Mesothelial cell of epicardium (in vitro differentiated cells): ENCODE results near the gene KDM1B. TPM values are rescaled to one million over a fixed set of nuclear protein-coding genes. Genes with fewer than 3 reads are reported as not detected.
"Not testable (repeated sequence)": the region's sequence is repeated elsewhere in the genome, so short reads cannot be mapped to it uniquely, and the experiment has no call there.

ENCODE experiments used
- DNase-seq, 2 experiments: peaks; one replicate each; pipeline ENCODE4 v3.0.0; 2021; ENCODE audit warnings: low spot score in 2 of 2; ENCODE audit not compliant: unreplicated experiment in 2 of 2
- H3K27ac Mint-ChIP-seq: 2 replicates; pipeline ENCODE4 v1.8.0; 2021; ENCODE audit warnings: mixed read lengths
- H3K27me3 Mint-ChIP-seq: 2 replicates; pipeline ENCODE4 v1.8.0; 2021; ENCODE audit warnings: low read depth, mixed read lengths
- H3K36me3 Mint-ChIP-seq: 2 replicates; pipeline ENCODE4 v1.8.0; 2021; ENCODE audit warnings: mixed read lengths
- H3K4me1 Mint-ChIP-seq: 2 replicates; pipeline ENCODE4 v1.8.0; 2021; ENCODE audit warnings: mixed read lengths
- H3K4me3 Mint-ChIP-seq: 2 replicates; pipeline ENCODE4 v1.8.0; 2021; ENCODE audit warnings: mild to moderate bottlenecking, moderate library complexity, mixed read lengths
- H3K9me3 Mint-ChIP-seq: 2 replicates; pipeline ENCODE4 v1.8.0; 2021; ENCODE audit warnings: mixed read lengths
- total RNA-seq: library from RNA; stranded (reverse); gene quantifications from 3 replicates; pipeline ENCODE4 v1.2.1, GENCODE V29; 2021
- TF ChIP-seq, protein P1 (sequence below): fragments of 200-600 bp; sonication (generic); IDR thresholded peaks from one replicate; pipeline ENCODE4 v1.5.0; 2021; ENCODE audit warnings: antibody characterized with exemption; ENCODE audit not compliant: unreplicated experiment

Gene KDM1B
- total RNA-seq, 1 donor from 2014 or later = 16.1 TPM

- no peak for DNase-seq
- TF ChIP-seq, protein P1, sequence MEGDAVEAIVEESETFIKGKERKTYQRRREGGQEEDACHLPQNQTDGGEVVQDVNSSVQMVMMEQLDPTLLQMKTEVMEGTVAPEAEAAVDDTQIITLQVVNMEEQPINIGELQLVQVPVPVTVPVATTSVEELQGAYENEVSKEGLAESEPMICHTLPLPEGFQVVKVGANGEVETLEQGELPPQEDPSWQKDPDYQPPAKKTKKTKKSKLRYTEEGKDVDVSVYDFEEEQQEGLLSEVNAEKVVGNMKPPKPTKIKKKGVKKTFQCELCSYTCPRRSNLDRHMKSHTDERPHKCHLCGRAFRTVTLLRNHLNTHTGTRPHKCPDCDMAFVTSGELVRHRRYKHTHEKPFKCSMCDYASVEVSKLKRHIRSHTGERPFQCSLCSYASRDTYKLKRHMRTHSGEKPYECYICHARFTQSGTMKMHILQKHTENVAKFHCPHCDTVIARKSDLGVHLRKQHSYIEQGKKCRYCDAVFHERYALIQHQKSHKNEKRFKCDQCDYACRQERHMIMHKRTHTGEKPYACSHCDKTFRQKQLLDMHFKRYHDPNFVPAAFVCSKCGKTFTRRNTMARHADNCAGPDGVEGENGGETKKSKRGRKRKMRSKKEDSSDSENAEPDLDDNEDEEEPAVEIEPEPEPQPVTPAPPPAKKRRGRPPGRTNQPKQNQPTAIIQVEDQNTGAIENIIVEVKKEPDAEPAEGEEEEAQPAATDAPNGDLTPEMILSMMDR = no peak
- Mint-ChIP-seq H3K4me1 (peaks cover 1% of the 10 kb centered on the region), H3K27ac (no peak overlapping the region), H3K27me3 (no peaks in the 10 kb centered on the region), H3K9me3 (no peaks in the 10 kb centered on the region), H3K4me3 (no peak overlapping the region), H3K36me3 (peaks cover 30% of the 10 kb centered on the region)
These were observed 13.2 kb upstream of the KDM1B start for GRCh38 chr6:18141805-18142590.

DNA sequence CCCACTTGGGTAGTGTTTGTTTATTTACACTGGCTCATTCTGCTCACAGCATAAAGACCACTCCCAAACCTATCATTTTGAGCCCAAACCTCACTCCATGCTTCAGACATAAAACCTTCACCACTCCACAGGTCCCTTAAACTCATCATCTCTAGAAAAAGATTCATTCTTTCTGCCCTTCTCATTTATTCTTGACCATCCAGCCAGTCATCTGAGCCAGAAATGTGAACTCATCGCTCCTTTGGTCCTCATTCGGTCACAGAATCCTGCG, 12.7 kb upstream of the KDM1B start:
- H3K27ac Mint-ChIP-seq = no peak overlapping the region

DNA sequence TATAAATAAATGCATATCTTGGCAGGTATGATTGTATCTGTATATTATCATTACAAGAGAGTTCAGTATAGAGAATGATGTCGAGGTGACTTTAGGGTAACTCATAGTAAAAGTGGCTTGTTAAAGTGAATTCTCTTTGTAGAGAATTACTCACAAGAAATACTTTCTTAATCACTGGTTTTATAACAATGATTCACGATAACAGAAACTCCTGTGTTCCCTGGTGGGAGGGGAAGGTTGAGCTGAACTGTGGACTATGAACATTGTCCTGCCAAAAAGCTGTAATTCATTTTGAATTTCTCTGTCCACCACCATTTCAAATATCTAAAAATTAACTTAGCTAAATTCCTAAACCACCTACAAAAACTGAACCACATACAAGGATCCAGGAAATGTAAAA, 8.1 kb upstream of the KDM1B start:
- Mint-ChIP-seq H3K4me1 (peaks cover 14% of the 10 kb centered on the region), H3K36me3 (peaks cover 13% of the 10 kb centered on the region), H3K27ac (peak overlapping the region; percentile 73), H3K27me3 (no peaks in the 10 kb centered on the region), H3K4me3 (no peak overlapping the region), H3K9me3 (no peaks in the 10 kb centered on the region)
- DNase-seq = no peak
- TF ChIP-seq, protein P1 = no peak

More for the DNA sequence above, 12.7 kb upstream of the KDM1B start:
- DNase-seq = no peak
- TF ChIP-seq, protein P1 = no peak
- no peaks in the 10 kb centered on the region for H3K9me3 Mint-ChIP-seq
- peaks cover 29% of the 10 kb centered on the region for H3K36me3 Mint-ChIP-seq
- H3K27me3 Mint-ChIP-seq = no peaks in the 10 kb centered on the region
- H3K4me3 Mint-ChIP-seq = no peak overlapping the region
- peaks cover 7% of the 10 kb centered on the region for H3K4me1 Mint-ChIP-seq

GRCh38 chr6:18147616-18148015, 7.6 kb upstream of the KDM1B start:
- Mint-ChIP-seq H3K27me3 (no peaks in the 10 kb centered on the region), H3K36me3 (peaks cover 9% of the 10 kb centered on the region), H3K4me1 (peaks cover 16% of the 10 kb centered on the region), H3K4me3 (no peak overlapping the region), H3K9me3 (no peaks in the 10 kb centered on the region), H3K27ac (peak overlapping the region; percentile 73)
- no peak for DNase-seq
- TF ChIP-seq, protein P1 = no peak

DNA sequence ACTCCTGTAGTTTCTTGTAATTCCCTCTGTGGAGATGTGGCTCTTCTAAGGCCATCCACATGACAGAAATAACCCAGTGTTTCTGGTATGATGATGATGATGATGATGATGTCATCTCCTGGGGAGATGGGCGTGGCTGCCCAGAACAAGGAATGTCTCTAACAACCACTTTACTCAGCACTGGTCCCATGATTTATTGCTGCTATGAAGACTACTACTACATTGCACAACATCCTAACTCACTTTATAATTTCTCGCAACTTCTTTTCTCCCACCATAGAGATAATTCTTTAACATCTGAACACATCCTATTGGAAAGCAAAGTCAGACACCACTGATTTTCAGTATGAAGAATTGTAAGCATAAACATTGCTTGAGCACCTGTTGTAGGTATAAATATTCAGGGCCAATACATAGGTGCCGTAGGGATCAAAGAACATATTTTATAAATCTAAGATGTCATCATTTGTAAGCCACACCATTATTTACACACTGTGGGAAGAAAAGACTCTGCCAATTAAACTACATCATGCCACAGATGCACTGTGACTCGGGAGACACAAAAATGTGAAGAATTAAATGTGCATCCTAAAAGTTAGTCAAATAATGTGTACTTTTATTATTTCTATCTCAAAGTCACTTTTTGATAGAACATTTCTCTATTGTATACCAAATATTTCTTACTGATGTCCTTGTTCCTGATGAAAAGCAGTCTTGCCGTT, 6.8 kb upstream of the KDM1B start:
- H3K27me3 Mint-ChIP-seq = no peaks in the 10 kb centered on the region
- H3K36me3 Mint-ChIP-seq = peaks cover 3% of the 10 kb centered on the region
- H3K9me3 Mint-ChIP-seq = no peaks in the 10 kb centered on the region
- DNase-seq = no peak
- TF ChIP-seq, protein P1 = no peak
- peak overlapping the region; percentile 1 for H3K27ac Mint-ChIP-seq
- no peak overlapping the region for H3K4me3 Mint-ChIP-seq
- H3K4me1 Mint-ChIP-seq = peaks cover 25% of the 10 kb centered on the region

DNA sequence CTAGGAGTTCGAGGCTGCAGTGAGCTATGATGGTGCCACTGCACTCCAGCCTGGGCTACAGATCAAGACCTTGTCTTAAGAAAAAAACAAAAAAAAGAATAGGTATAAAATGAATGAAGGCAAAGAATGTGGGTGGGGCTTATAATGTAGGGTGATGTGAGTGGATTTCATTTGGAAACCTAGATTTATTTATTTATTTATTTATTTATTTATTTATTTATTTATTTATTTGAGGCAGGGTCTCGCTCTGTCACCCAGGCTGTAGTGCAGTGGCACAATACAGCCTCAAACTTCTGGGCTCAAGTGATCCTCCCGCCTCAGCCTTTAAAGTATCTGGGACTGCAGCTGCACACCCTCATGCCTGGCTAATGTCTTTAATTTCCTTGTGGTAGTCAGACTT, 3.8 kb upstream of the KDM1B start:
- H3K4me1 Mint-ChIP-seq = peaks cover 40% of the 10 kb centered on the region
- H3K9me3 Mint-ChIP-seq, H3K4me3 Mint-ChIP-seq: not testable (repeated sequence)

More for the DNA sequence above, 3.8 kb upstream of the KDM1B start:
- not testable (repeated sequence) for H3K27ac Mint-ChIP-seq, H3K36me3 Mint-ChIP-seq, DNase-seq, H3K27me3 Mint-ChIP-seq
